ENCODE measurements around the gene KCNC2. TPM values are rescaled to one million over a fixed set of nuclear protein-coding genes. Genes with fewer than 3 reads are reported as not detected.

The KCNC2 gene
- total RNA-seq, 6 experiments from 2014 or later = 0.02 TPM; not detected in 5

GRCh38 chr12:75116646-75117198 is 92.9 kb downstream of the KCNC2 start:
- no peak for TF ChIP-seq POLR2A (IDR thresholded peaks at IDR 0.05)
- WGBS (ENCODE audit: insufficient coverage, low coverage, low lambda C conversion rate, missing lambda C conversion rate) = 56% methylated on average over 5 of the region's 5 CpGs
- ATAC-seq = no peak
- no peak overlapping the region for H3K27ac ChIP-seq
- no peak overlapping the region for H3K4me3 ChIP-seq
- intact Hi-C loops (cut with DNase I) = no loop called here
- no peaks in the 10 kb centered on the region for H3K9me3 ChIP-seq
- H3K27me3 ChIP-seq = no peaks in the 10 kb centered on the region
- H3K36me3 ChIP-seq = no peaks in the 10 kb centered on the region
- DNase-seq = no peak
- H3K4me1 ChIP-seq = no peaks in the 10 kb centered on the region

- Histone ChIP-seq H3K4me3 (no peak overlapping the region), H3K36me3 (no peaks in the 10 kb centered on the region), H3K27ac (no peak overlapping the region), H3K4me1 (no peaks in the 10 kb centered on the region), H3K9me3 (no peaks in the 10 kb centered on the region), H3K27me3 (no peaks in the 10 kb centered on the region)
- 75% methylated on average over 2 of the region's 2 CpGs for WGBS (ENCODE audit: insufficient coverage, low coverage, low lambda C conversion rate, missing lambda C conversion rate)
- TF ChIP-seq CTCF (IDR thresholded peaks at IDR 0.05) (no peak), POLR2A (IDR thresholded peaks at IDR 0.05) (no peak)
- intact Hi-C loops (cut with DNase I) = no loop called here
- ATAC-seq = no peak
- DNase-seq = no peak
Measured at GRCh38 chr12:75115748-75116147, 93.9 kb downstream of the KCNC2 start.

GRCh38 chr12:75103822-75104221 is 105.8 kb downstream of the KCNC2 start:
- TF ChIP-seq CTCF (IDR thresholded peaks at IDR 0.05) = no peak
- TF ChIP-seq POLR2A (IDR thresholded peaks at IDR 0.05) = no peak
- Histone ChIP-seq H3K4me1 (no peaks in the 10 kb centered on the region), H3K27ac (no peak overlapping the region), H3K36me3 (no peaks in the 10 kb centered on the region), H3K27me3 (no peaks in the 10 kb centered on the region), H3K4me3 (no peak overlapping the region), H3K9me3 (no peaks in the 10 kb centered on the region)
- DNase-seq (no peak), ATAC-seq (no peak)
- intact Hi-C loops (cut with DNase I) = no loop called here
- 80% methylated on average over 6 of the region's 6 CpGs for WGBS (ENCODE audit: insufficient coverage, low coverage, low lambda C conversion rate, missing lambda C conversion rate)

GRCh38 chr12:75101781-75102180 is 107.9 kb downstream of the KCNC2 start:
- TF ChIP-seq POLR2A (IDR thresholded peaks at IDR 0.05) = no peak
- TF ChIP-seq CTCF (IDR thresholded peaks at IDR 0.05) = no peak
- H3K9me3 ChIP-seq = no peaks in the 10 kb centered on the region
- no peaks in the 10 kb centered on the region for H3K4me1 ChIP-seq
- no peak overlapping the region for H3K27ac ChIP-seq
- ATAC-seq = no peak
- no peaks in the 10 kb centered on the region for H3K27me3 ChIP-seq
- no peaks in the 10 kb centered on the region for H3K36me3 ChIP-seq
- no peak overlapping the region for H3K4me3 ChIP-seq
- intact Hi-C loops (cut with DNase I) = no loop called here
- no peak for DNase-seq
- 76% methylated on average over 3 of the region's 3 CpGs for WGBS (ENCODE audit: insufficient coverage, low coverage, low lambda C conversion rate, missing lambda C conversion rate)

- H3K36me3 ChIP-seq = no peaks in the 10 kb centered on the region
- TF ChIP-seq CTCF (IDR thresholded peaks at IDR 0.05) = no peak
- no peak for TF ChIP-seq POLR2A (IDR thresholded peaks at IDR 0.05)
- DNase-seq (no peak), ATAC-seq (no peak)
- H3K4me1 ChIP-seq = no peaks in the 10 kb centered on the region
- H3K4me3 ChIP-seq = no peak overlapping the region
- intact Hi-C loops (cut with DNase I) = no loop called here
- no peaks in the 10 kb centered on the region for H3K9me3 ChIP-seq
- H3K27me3 ChIP-seq = no peaks in the 10 kb centered on the region
- H3K27ac ChIP-seq = no peak overlapping the region
Measured at GRCh38 chr12:75099210-75099609, 110.4 kb downstream of the KCNC2 start.
